OCI-LY7 (cell line): ENCODE results near the gene HLA-F. TPM values are rescaled to one million over a fixed set of nuclear protein-coding genes. Genes with fewer than 3 reads are reported as not detected.

Experiments
- BruUV-seq: library from RNA; stranded (reverse); fragments of 400-500 nt; replicated peaks from 2 replicates; lab custom pipeline; 2021; lab: Mats Ljungman, UMichigan
- CTCF ChIA-PET: fragments of 300-600 bp; sonication (Branson Sonifier 250); formaldehyde crosslinking; loops from one replicate; lab custom pipeline; 2022; ENCODE audit warnings: antibody characterized with exemption; ENCODE audit not compliant: unreplicated experiment; lab: Charles Lee
- POLR2A ChIA-PET: fragments of 300-600 bp; sonication (Branson Sonifier 250); formaldehyde crosslinking; loops from one replicate; lab custom pipeline; 2022; ENCODE audit warnings: antibody characterized with exemption; lab: Charles Lee
- DNase-seq: peaks from one replicate; pipeline ENCODE4 v3.0.0-alpha.2; 2015; ENCODE audit warnings: low spot score
- H2AFZ ChIP-seq: fragments of 200-600 bp; sonication (generic), shearing (Covaris generic); 2 replicates; pipeline ENCODE4 v1.6.1; 2014; ENCODE audit warnings: mild to moderate bottlenecking, antibody characterized with exemption, low read length, moderate library complexity
- H3K27ac ChIP-seq: fragments of 200-600 bp; sonication (generic); 2 replicates; pipeline ENCODE4 v1.5.1; 2014; ENCODE audit warnings: mixed run types, low read depth, mild to moderate bottlenecking, moderate library complexity, low read length, inconsistent platforms; ENCODE audit not compliant: poor library complexity, severe bottlenecking
- H3K36me3 ChIP-seq: fragments of 200-600 bp; sonication (generic); 2 replicates; pipeline ENCODE4 v1.6.1; 2014; ENCODE audit warnings: mild to moderate bottlenecking, antibody characterized with exemption, low read length, moderate library complexity, mixed read lengths; ENCODE audit not compliant: insufficient read depth
- H3K4me1 ChIP-seq: fragments of 200-600 bp; sonication (generic); 2 replicates; pipeline ENCODE4 v1.5.1; 2014; ENCODE audit warnings: mild to moderate bottlenecking, low read length; ENCODE audit not compliant: insufficient read depth, poor library complexity, severe bottlenecking
- H3K4me2 ChIP-seq: fragments of 200-600 bp; sonication (generic); 2 replicates; pipeline ENCODE4 v1.6.1; 2014; ENCODE audit warnings: mild to moderate bottlenecking, low read length
- H3K4me3 ChIP-seq: fragments of 200-600 bp; sonication (generic); 2 replicates; pipeline ENCODE4 v1.5.1; 2014; ENCODE audit warnings: mild to moderate bottlenecking, low read depth, low read length; ENCODE audit not compliant: poor library complexity, severe bottlenecking
- H3K79me2 ChIP-seq: fragments of 200-600 bp; sonication (generic); 2 replicates; pipeline ENCODE4 v1.6.1; 2016; ENCODE audit warnings: low read depth, mild to moderate bottlenecking, low read length, moderate library complexity, mixed read lengths; ENCODE audit not compliant: insufficient read depth
- H3K9me2 ChIP-seq: fragments of 200-600 bp; sonication (generic); 2 replicates; pipeline ENCODE4 v1.6.1; 2016; ENCODE audit warnings: mild to moderate bottlenecking, low read length, mixed read lengths; ENCODE audit not compliant: insufficient read depth
- H3K9me3 ChIP-seq: fragments of 200-600 bp; sonication (generic); 2 replicates; pipeline ENCODE4 v1.6.1; 2014; ENCODE audit warnings: mild to moderate bottlenecking, mixed run types, low read length, mixed read lengths
- H4K20me1 ChIP-seq: fragments of 200-600 bp; sonication (generic); 2 replicates; pipeline ENCODE4 v1.6.1; 2014; ENCODE audit warnings: mild to moderate bottlenecking, antibody characterized with exemption, low read length, moderate library complexity, mixed read lengths; ENCODE audit not compliant: insufficient read depth
- CTCF ChIP-seq: fragments of 200-600 bp; sonication (generic); conservative IDR thresholded peaks from 2 replicates; pipeline ENCODE4 v1.5.1; 2014; ENCODE audit warnings: mild to moderate bottlenecking, antibody characterized with exemption, low read length, moderate library complexity, mixed read lengths
- EZH2phosphoT487 ChIP-seq: fragments of 200-600 bp; sonication (generic); IDR thresholded peaks from 2 replicates; pipeline ENCODE4 v1.6.1; 2018; ENCODE audit warnings: low read depth, borderline replicate concordance, mild to moderate bottlenecking, mixed run types, antibody characterized with exemption, low read length, moderate library complexity, mixed read lengths
- intact Hi-C: fragments of 100-400 bp; cut with micrococcal nuclease; formaldehyde crosslinking; loops from one replicate; pipeline ENCODE4 v1.10.0; 2022; ENCODE audit not compliant: unreplicated experiment
- total RNA-seq, 2 experiments: library from RNA; depleted of rRNA in 1 of 2; stranded (reverse); fragments of >200 nt in 1 of 2; shearing (Covaris generic) in 1 of 2; gene quantifications; 2 replicates each; pipeline ENCODE4 v1.2.3, GENCODE V29; 2014 to 2022

Gene HLA-F
- total RNA-seq, 2 experiments from 2014 or later, result 56.0 to 83.2 TPM

GRCh38 chr6:29733057-29733456 lies 9.8 kb downstream of the HLA-F start:
- no peaks in the 10 kb centered on the region for H3K9me3 ChIP-seq
- no peak for TF ChIP-seq EZH2phosphoT487
- no peak for TF ChIP-seq CTCF
- no peaks in the 10 kb centered on the region for H3K36me3 ChIP-seq
- H3K27ac ChIP-seq, result no peak overlapping the region
- no peaks in the 10 kb centered on the region for H3K79me2 ChIP-seq
- no peaks in the 10 kb centered on the region for H3K9me2 ChIP-seq
- no TSS peak for BruUV-seq
- POLR2A ChIA-PET, result no interaction called here
- H3K4me3 ChIP-seq, result no peak overlapping the region
- no peak for DNase-seq
- H3K4me2 ChIP-seq, result no peak overlapping the region
- intact Hi-C loops, result no loop called here
- CTCF ChIA-PET, result no interaction called here
- no peak overlapping the region for H2AFZ ChIP-seq
- H3K4me1 ChIP-seq, result no peaks in the 10 kb centered on the region
- H4K20me1 ChIP-seq, result no peaks in the 10 kb centered on the region

GRCh38 chr6:29734046-29735018 lies 11.1 kb downstream of the HLA-F start:
- no peaks in the 10 kb centered on the region for H3K9me3 ChIP-seq
- no peak for DNase-seq
- H3K9me2 ChIP-seq, result no peaks in the 10 kb centered on the region

More at GRCh38 chr6:29734046-29735018, 11.1 kb downstream of the HLA-F start:
- H3K79me2 ChIP-seq, result no peaks in the 10 kb centered on the region
- H3K4me1 ChIP-seq, result no peaks in the 10 kb centered on the region
- no peaks in the 10 kb centered on the region for H3K36me3 ChIP-seq
- H4K20me1 ChIP-seq, result no peaks in the 10 kb centered on the region
- POLR2A ChIA-PET, result interaction anchor here (0.7 kb wide), 1 partner anchor 13 kb away, joined by 3 read pairs; no protein-coding TSS in a partner anchor
- no peak overlapping the region for H3K4me2 ChIP-seq
- no peak for TF ChIP-seq CTCF
- no peak for TF ChIP-seq EZH2phosphoT487
- CTCF ChIA-PET, result no interaction called here
- H3K4me3 ChIP-seq, result no peak overlapping the region
- no peak overlapping the region for H3K27ac ChIP-seq
- intact Hi-C loops, result no loop called here
- BruUV-seq, result no TSS peak
- no peak overlapping the region for H2AFZ ChIP-seq
